Left cardiac atrium (tissue), 4 donors: ENCODE data around the gene EFNA5. TPM values are rescaled to one million over a fixed set of nuclear protein-coding genes. Genes with fewer than 3 reads are reported as not detected.

Experiments used
- ATAC-seq, 2 donors: fragments of 200-7000 bp; cut with Tn5 transposase; one replicate each; pipeline ENCODE4 v1.9.1; 2020; ENCODE audit warnings: mild to moderate bottlenecking in 2 of 2, moderate library complexity in 2 of 2
- DNase-seq: peaks from one replicate; pipeline ENCODE4 v3.0.0-alpha.2; 2020
- intact Hi-C, 2 donors: fragments of 100-400 bp; cut with DNase I; formaldehyde crosslinking; loops; one replicate each; pipeline versions ENCODE4 v1.14.1 to v1.15.1; 2022 to 2023
- long read RNA-seq: library from polyadenylated mRNA; unstranded; transcript quantifications from one replicate; pipeline ENCODE4 v2.0.0, GENCODE V29; 2021
- total RNA-seq, 2 donors: library from RNA; stranded (reverse); fragmentation: NEBNext Ultra II Directional; extraction: Animal tissue kit (Norgen Biotek cat#: 25700); gene quantifications; one replicate each; pipeline ENCODE4 v1.2.1, GENCODE V29; 2021
- donor health status: DM: no; HTN: yes; CAD: no.
- donor health status: DM: no; HTN: yes; CAD: no; lungs with severe emphysema.
- donor health status: DM: yes; HTN: yes; CAD: no.
- donor health status: Dilated cardiomyopathy.

The EFNA5 gene
- 10 to 100 TPM; 23.9 to 29.2 TPM for total RNA-seq
- long read RNA-seq, partial matches to known transcripts, result 0 of 1 reads
- long read RNA-seq, other reads (novel, unspliced or antisense), result 1 of 1 reads

GRCh38 chr5:107670932-107671741 is at the start of gene EFNA5:
Gene EFNA5 (minus strand): TSS chr5:107670937.
- DNase-seq, result peak; percentile 36
- ATAC-seq, result peak; percentile 23 to 31
- intact Hi-C loops, result loop anchor here in 1 of 2 donors (5.0 to 10.0 kb wide), 5 partner anchors 99 to 606 kb away; no protein-coding TSS in a partner anchor

- ATAC-seq (no peak), DNase-seq (no peak)
- intact Hi-C loops, result no loop called here
These were observed 48.4 kb upstream of the EFNA5 start for GRCh38 chr5:107719034-107719606.

GRCh38 chr5:107717816-107718215 is 47.1 kb upstream of the EFNA5 start:
- ATAC-seq, result no peak
- intact Hi-C loops, result no loop called here
- DNase-seq, result no peak

GRCh38 chr5:107713228-107713627 is 42.5 kb upstream of the EFNA5 start:
- ATAC-seq (no peak), DNase-seq (no peak)
- intact Hi-C loops, result no loop called here

- intact Hi-C loops, result no loop called here
- ATAC-seq, result no peak
- DNase-seq, result no peak
These were observed 41.7 kb upstream of the EFNA5 start for GRCh38 chr5:107712359-107712870.

GRCh38 chr5:107705402-107706014 is 34.8 kb upstream of the EFNA5 start:
- ATAC-seq (no peak), DNase-seq (no peak)
- intact Hi-C loops, result no loop called here

- ATAC-seq (no peak), DNase-seq (no peak)
- intact Hi-C loops, result no loop called here
These were observed 34.1 kb upstream of the EFNA5 start for GRCh38 chr5:107704681-107705401.

- intact Hi-C loops, result no loop called here
- ATAC-seq (no peak), DNase-seq (no peak)
These were observed 29.7 kb upstream of the EFNA5 start for GRCh38 chr5:107700481-107700880.

- no peak for ATAC-seq
- no peak for DNase-seq
- intact Hi-C loops, result no loop called here
These were observed 28.7 kb upstream of the EFNA5 start for GRCh38 chr5:107699425-107699824.

GRCh38 chr5:107698286-107698685 is 27.5 kb upstream of the EFNA5 start:
- intact Hi-C loops, result no loop called here
- no peak for ATAC-seq
- DNase-seq, result no peak

- intact Hi-C loops, result no loop called here
- DNase-seq, result no peak
- ATAC-seq, result no peak
These were observed 25.8 kb upstream of the EFNA5 start for GRCh38 chr5:107696498-107696897.

- no peak for DNase-seq
- no peak for ATAC-seq
- intact Hi-C loops, result no loop called here
These were observed 25.3 kb upstream of the EFNA5 start for GRCh38 chr5:107696080-107696479.

- DNase-seq (no peak), ATAC-seq (no peak)
- intact Hi-C loops, result no loop called here
These were observed 17.2 kb upstream of the EFNA5 start for GRCh38 chr5:107687937-107688336.

- DNase-seq (no peak), ATAC-seq (no peak)
- intact Hi-C loops, result no loop called here
These were observed 16.7 kb upstream of the EFNA5 start for GRCh38 chr5:107687404-107687803.

- ATAC-seq, result no peak
- DNase-seq, result no peak
- intact Hi-C loops, result no loop called here
These were observed 11.8 kb upstream of the EFNA5 start for GRCh38 chr5:107682533-107682932.

- intact Hi-C loops, result no loop called here
- no peak for ATAC-seq
- no peak for DNase-seq
These were observed 10.1 kb upstream of the EFNA5 start for GRCh38 chr5:107680799-107681198.

- ATAC-seq (no peak), DNase-seq (no peak)
- intact Hi-C loops, result no loop called here
These were observed 9.4 kb upstream of the EFNA5 start for GRCh38 chr5:107680099-107680498.

GRCh38 chr5:107676702-107677101 is 6.0 kb upstream of the EFNA5 start:
- intact Hi-C loops, result loop anchor here in 1 of 2 donors (10.0 kb wide), 2 partner anchors 432 to 612 kb away; no protein-coding TSS in a partner anchor
- DNase-seq (no peak), ATAC-seq (no peak)

GRCh38 chr5:107675201-107675600 is 4.5 kb upstream of the EFNA5 start:
- intact Hi-C loops, result loop anchor here in 1 of 2 donors (10.0 kb wide), 2 partner anchors 430 to 610 kb away; no protein-coding TSS in a partner anchor
- ATAC-seq (no peak), DNase-seq (no peak)
